NCI-H1092 treated with DMSO at 0.1 percent for 48 hours (cell line): ENCODE results near the gene DYNC1LI1.
"Not testable (repeated sequence)": the region's sequence is repeated elsewhere in the genome, so short reads cannot be mapped to it uniquely, and the experiment has no call there.

Source experiments
- DNase-seq: peaks from one replicate; lab custom pipeline; 2025; lab: John Stamatoyannopoulos, UW

DYNC1LI1 gene

DNA sequence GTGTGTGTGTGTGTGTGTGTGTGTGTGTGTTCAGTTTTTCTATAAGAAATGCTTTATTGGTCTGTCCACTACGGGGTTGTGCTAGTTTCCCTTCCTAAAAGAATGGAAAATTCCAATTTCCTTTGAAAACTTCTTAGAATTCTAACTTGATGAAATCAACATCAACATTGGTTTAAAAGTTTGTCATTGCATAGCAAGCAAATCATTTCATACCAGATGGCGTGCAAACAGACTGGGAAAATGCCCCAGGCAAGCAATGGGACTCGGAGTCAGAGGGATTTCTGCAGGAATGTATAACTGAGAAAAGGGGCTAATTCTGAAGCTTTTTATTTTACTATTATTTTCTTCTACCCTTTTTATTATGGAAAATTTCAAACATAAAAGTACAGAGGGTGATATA is 13.1 kb upstream of the DYNC1LI1 start:
- DNase-seq, result no peak

DNA sequence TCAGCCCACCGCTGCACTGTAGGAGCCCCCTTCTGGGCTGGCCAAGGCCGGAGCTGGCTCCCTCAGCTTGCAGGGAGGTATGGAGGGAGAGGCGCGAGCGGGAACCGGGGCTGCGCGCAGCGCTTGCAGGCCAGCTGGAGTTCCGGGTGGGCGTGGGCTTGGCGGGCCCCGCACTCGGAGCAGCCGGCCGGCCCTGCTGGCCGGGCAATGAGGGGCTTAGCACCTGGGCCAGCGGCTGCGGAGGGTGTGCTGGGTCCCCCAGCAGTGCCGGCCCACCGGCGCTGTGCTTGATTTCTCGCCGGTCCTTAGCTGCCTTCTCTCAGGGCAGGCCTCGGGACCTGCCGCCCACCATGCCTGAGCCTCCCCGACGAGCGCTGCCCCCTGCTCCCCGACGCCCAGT is 8.0 kb upstream of the DYNC1LI1 start:
- DNase-seq, result not testable (repeated sequence)

DNA sequence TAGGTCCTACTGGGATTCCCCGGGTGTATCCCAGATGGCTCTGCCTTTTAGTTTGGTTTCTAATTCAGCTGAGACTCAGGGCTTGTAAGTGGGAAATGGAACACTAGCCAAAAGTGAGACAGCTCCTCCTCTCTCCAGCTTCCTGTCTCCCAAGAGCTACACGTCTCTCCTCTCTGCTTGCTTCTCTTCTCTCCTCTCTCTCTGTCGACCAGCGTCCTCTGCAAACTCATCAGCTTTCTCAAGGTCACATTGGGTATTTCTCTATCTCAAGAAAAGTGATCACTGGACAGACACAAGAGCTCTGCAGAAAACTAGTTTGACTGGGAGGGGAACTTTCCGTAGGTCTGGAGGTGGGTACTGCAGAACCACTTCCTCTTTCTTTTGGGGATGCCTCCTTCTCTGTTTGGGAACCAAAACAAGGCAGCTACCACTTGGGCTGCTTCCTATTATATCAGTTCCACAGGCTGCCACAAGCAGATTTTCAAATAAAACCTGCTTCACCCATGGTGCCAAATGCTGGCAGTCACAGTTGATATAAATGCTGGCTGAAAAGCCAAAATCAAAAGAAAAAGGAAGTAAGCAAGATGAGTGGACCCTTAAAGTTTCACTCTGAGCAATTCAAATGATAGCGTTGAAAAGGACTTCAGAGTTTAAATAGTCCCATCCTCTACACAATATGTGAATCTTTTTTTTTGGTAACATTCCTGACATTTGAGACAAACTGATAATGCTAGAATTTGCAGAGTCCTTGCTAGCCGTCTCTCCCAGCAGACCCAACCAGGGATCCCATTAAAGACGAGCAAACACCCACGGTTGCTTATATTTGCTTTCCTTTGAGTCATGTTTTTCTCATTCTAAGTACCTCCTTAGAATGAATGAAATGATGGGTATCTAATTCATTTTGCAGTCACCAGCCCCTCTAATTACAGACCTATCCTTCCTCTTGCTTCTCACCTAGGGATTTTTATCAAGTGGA is 7.2 kb upstream of the DYNC1LI1 start:
- DNase-seq, result no peak

DNA sequence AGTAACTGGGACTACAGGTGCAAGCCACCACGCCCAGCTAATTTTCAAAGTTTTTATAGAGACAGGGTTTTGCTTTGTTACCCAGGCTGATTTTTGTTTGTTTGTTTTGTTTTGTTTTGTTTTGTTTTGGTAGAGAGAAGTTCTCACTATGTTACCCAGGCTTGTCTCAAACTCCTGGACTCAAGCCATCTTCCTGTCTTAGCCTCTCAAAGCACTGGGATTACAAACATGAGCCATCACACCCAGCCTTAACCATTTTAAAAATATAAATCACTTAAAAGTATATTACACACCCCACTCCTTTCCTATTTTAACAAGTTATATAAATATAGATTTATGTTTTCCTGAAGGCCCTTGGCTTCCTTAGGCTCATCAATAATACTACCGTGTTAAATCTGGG is 6.5 kb upstream of the DYNC1LI1 start:
- no peak for DNase-seq

DNA sequence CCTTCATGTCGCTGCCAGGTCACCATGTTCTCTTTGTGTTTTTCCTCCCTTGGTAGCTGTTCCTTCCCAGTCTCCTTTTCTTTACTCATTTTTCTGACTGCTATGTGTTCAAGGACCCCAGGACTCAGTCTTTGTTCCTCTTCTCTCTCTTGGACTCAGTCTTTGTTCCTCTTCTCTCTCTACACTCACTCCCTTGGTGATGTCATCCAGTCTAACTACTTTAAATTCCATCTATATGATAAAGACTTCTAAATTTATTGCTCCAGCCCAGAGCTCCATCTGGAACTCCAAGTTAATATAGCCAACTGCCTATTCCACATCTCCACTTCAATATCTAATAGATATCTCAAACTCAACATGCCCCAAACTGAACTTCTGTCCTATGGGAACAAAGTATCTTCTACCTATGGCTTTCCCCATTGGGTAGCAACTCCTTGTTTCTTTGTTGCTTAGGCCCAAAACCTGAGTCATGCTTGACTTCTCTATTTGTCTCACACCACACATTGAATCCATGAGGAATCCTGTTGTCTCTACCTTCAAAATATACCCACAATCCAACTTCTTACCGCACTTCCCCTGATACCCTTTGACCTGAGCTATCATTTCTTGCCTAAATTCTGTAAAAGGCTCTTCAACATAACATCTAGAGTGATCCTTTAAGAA is 4.9 kb upstream of the DYNC1LI1 start:
- no peak for DNase-seq

DNA sequence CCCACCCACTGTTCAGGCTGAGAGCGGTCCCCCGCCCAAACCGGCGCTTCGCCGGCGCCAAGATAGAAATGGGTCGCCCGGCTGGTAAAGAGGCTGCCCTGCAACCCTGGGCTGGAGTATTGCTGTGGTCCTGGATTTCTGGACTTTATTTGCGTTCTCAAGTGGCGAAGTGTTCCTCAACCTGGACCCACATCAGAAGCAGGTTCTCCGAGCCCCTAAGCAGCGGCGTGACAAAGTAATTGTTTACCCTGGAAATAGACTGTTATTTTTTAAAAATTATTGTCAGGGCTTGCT is 481 bp upstream of the DYNC1LI1 start:
- DNase-seq, result no peak

DNA sequence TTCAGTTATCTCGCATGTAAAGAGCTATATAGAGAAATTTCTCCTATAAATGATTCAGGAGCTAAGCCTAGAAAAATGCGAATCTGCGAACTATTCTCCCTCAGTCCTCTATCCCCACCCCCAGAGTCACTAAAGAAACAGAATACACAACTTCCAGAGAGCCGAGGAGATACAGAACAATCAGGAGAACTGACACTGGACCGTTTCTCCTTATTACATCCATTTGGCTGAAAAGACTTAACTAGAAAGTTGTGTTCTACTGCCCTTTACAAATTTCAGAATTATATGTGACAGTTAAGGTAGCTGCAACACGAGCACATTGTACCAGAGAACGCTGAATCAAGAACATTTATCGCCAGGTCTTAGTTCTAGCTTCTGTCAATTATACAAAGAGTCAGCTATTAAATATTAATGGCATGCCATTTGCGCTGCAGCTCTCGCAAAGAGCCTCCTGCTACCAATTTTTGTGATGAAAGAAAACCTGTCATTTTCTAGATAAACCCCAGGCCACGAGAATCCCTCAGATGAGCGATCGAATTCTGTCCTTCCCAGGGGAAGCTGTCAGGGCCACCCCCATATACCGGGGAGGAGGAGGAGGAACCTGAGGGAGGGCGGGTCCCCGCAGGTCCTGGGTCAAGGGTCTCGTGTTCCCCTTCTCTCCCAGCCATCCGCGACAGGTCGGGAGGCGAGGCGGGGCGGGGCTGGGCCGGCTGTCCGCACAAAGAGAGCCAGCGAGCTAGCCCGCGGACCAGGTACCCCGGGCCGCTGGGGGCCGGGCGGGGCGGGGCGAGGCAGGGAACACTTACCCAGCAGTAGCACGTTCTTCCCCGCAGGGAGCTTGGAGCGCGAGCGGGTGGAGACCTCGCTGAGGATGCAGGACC is 878 bp downstream of the DYNC1LI1 start:
- peak; percentile 51 for DNase-seq

DNA sequence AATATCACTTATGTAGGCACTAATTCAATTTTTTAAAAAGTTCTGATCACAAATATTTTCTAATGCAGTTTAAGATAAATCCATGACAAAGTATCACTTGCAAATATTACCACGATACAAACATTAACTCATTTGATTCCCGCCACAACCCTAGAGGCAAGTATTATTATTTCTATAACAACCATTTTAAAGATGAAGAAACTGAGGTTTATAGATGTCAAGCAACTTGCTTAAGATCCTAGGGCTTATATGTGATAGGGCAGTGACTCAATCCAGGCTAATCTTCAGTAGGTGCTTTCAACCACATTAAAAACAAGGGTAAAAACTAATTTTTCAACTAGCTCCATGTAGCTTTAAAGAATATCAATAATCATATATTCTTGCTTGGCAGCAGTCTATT is 1.7 kb downstream of the DYNC1LI1 start:
- DNase-seq, result no peak

DNA sequence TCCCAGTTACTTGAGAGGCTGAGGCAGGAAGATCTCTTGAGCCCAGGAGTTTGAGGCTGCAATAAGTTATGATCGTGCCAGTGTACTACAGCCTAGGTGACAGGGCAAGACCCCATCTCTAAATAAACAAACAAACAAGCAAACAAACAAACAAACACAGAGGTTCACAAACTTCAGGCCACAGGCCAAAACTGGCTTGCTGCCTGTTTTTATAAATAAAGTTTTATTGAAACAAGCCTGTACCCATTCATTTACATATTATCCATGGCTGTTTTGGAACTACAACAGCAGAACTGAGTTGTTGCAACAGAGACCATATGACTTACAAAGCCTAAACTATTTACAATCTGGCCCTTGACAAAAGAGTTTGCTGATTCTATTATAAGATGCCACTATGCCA is 6.5 kb downstream of the DYNC1LI1 start:
- no peak for DNase-seq

DNA sequence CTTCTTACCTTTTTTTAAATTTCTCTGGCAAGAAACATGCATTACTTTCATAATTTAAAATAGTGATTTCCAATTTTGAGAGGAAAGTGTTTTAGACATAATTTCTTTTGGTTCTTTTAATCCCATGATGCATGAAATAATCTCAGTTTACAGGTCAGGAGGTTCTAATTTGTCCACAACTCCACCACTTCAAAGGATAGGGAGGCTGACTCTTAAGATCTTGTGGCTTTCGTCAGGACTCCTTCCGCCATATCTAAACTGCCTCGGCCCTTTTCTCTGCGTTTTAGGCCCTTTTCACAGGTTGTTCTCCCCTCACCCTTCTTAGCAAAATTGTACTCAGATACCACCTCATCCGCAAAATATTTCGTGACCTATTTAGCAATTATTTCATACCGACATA is 8.0 kb downstream of the DYNC1LI1 start:
- DNase-seq, result no peak

DNA sequence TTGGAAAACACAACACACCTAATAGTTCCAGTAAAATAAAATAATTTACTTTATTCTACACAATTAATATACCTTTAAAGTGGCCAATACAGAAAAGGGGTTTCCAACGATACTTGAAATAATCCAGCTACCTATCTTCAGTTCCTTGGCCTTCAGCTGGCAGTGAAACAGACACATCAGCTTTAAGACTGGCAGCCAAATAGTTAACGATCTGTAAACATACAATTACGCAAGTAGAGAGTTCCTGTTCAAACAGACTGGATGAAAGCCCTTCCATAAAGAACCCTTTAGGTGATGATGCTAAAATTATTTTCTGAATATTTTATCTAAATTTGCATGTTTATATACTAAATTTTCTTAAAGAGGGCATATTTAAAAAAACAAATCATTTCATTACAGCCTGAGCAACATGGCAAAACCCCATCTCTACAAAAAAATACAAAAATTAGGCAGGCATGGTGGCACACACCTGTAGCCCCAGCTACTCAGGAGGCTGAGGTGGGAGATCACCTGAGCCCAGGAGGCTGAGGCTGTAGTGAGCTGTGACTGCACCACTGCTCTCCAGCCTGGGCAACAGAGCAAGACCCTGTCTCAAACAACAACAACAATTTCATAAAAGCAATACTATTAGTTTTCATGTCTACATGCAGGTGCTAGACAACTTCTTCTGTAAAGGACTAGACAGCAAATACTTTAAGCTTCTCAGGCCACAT is 12.9 kb downstream of the DYNC1LI1 start:
- peak; percentile 47 for DNase-seq

DNA sequence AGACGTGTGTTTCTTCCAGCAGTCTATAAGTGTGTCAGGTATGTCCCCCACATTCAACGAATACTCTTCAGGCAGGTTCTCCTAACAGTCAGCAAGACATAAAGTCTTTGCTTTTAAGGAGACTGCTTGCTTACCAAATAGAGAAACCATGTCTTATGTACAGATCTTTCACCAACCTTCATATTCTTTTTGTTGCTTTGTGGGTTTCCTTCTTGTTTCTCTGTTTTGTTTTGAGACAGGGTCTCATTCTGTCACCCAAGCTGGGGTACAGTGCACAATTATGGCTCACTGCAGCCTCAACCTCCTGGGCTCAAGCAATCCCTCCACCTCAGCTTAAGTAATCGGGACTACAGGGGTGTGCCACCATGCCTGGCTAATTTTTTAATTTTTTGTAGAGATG is 14.3 kb downstream of the DYNC1LI1 start:
- DNase-seq, result no peak

DNA sequence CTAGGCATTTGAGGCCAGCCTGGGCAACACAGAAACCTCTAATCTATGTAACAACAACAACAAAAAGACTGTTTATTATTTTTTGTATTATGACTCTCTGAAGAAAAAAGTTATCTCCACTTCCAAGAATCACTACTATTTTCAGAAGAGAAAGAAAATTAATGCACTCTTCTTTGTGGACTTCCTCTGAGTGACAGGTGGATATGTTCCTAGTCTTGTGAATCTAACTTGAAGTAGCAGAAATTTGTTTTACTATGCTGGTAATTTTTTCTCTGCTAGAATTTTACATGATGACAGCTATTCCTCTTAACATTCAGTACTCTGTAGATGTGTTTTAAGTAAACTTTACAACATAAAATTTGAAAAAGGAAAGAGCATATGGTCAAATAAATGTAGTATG is 16.7 kb downstream of the DYNC1LI1 start:
- no peak for DNase-seq

DNA sequence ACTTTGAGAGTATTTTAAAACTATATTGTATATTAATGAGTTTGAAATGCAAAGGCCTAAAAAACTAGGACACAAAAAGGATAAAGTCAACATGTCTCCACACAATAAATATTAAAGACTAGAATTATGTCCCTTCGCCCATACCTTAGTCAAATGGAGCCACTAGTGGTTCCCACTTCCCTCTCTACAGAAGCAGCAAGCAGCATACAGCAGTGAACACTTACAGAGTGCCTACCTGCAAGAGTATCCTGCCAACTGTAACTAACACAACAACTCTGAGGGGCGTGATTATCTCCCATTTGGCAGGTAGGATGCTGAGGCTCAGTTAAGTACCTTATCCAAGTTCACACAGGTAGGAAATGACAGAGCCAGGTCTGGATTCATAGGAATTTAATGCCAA is 17.2 kb downstream of the DYNC1LI1 start:
- DNase-seq, result no peak

DNA sequence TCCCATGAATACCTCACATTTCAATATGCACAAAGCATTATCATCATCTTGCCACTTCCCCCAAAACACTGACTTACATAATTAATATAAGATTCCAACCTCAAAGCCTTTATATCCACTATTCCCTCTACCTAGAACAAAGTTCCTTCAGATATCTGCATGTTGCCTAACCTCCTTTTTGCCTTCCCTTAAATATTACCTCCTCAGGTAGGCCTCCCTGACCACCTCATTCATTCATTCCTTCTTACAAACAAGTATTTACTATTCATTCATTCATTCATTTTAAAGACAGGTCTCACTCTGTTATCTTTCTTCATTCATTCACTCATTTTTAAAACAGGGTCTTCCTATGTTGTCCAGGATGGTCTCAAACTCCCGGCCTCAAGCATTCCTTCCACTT is 18.6 kb downstream of the DYNC1LI1 start:
- DNase-seq, result no peak

DNA sequence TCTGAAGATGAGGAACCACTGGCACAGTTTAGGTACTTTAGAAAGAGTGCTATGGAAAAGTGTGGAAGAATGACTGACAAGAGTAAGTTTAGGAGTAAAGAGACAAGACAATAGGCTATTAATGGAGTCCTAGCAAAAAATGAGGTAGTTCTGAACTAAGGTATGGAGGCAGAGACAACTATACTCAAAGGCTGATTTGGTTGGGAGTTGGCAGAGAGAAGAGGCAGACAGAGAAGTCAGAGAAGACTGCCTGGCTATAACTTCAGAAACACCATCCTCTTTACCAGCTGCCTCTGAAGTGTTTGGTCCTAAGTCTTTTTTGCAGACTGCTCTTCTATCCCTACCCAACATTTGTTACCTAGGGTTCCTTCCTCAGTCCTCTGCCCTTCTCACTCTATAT is 19.2 kb downstream of the DYNC1LI1 start:
- no peak for DNase-seq

DNA sequence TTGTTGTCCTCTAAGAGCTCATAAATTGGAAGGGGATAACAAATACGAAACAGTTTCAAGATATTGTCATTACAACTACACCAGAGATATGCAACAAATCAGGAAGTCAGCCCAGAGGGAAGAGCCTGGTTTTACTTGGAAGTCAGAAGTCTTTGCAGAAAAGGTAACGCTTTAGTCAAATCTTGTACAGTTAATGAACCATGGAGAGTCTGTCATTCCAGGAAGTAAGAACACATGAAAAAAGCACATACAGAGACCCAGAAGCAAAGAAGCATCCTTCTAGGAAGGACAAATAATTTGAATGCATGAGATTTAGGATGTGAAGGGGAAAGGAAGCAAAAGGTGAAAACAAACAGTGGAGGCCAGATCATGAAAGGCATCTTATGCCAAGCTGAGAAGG is 19.6 kb downstream of the DYNC1LI1 start:
- DNase-seq, result no peak

DNA sequence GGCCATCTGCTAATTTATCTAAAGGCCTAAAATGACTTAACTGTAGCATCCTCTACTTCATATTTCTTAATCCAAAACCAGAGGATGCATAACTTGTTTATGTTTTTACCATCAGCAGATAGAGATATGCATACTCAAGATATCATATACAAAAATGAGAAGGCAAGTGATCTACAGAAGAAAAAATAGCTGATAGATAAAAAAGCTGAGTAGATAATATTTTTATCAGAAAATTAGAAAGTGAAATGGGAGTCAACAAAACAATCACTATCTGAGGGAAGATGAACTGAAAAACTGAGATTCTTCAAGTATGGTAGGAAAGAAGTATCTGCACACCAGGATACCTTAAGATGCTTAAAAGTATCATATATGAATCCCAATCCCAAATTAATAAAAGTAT is 25.4 kb downstream of the DYNC1LI1 start:
- no peak for DNase-seq

DNA sequence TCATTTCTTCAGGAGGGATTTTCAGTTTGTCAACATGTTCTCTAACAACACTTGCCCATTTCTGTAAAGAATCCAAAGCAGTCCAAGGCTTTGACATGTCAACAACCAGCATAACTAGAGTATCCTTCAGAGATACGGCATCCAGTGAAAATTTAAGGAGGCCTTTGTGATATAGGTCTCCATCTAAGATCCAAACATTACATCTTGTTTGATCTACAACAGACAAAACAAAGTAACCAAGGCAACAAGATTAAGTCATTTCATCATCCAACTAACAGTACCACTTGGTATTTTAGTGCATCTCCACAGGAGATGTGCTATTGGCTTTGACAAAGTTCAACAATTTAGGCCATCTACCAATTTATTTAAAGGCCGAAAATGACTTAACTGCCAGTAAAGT is 25.8 kb downstream of the DYNC1LI1 start:
- no peak for DNase-seq

DNA sequence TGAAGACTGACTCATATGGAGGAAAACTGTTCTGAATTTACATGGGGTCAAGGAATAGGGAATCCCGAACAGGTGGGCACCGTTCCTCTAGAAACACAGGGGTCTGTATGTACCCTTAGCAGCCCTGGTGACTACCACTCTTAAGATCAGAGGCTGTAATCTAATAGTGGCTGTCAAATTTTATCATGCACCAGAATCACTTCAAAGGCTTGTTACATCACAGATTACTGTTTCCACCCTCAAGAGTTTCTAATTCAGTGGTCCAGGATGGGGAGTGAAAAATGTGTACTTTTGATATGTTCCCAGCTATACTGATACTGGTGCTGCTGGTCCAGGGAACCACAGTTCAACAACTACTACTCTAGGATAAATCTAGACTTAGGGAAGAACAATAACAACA is 27.9 kb downstream of the DYNC1LI1 start:
- DNase-seq, result no peak

DNA sequence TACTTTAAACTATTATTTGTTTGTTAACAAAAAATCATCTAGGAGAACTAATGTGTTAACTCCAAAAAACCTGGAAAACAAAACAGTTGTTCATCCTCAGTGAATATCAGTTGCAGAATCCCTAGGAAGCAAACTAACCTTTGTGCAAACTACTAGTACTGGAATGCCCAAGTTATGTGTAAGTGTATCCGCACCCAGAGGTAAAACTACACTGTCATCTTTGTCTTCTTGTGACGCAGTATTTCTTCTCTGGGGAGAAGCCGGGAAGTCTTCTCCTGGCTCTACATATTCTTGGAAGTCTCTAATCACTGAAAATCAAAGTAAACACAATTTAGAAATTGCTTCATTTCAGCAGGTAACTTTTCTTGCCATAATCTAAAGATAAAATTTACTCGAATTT is 29.8 kb downstream of the DYNC1LI1 start:
- DNase-seq, result no peak

DNA sequence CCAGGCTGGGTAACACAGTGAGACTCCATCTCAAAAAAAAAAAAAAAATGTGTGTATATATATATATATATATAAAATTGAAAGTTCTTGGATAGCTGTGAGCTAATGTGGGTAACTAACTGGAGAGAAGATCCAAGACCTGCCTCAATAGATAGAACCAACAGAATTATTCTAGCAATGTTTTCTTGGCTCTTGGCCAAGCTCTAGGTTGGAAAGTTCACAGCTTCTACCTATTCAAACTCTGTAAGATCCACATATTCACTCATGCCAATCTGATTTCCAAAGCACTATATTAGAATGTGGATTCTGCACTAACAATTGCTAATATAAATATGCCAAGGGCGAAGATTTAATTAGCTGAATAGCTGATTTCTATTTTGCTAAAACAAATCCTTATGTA is 38.2 kb downstream of the DYNC1LI1 start:
- DNase-seq, result no peak
